WERI-Rb-1 (cell line): ENCODE data around the gene UGT1A7.
"Not testable (repeated sequence)": the region's sequence is repeated elsewhere in the genome, so short reads cannot be mapped to it uniquely, and the experiment has no call there.

Experiments
- DNase-seq: peaks from one replicate; pipeline ENCODE4 v3.0.0-alpha.2; 2020
- H3K27ac ChIP-seq: fragments of 250-450 bp; sonication (Bioruptor Pico); 2 replicates; pipeline ENCODE4 v1.5.1; 2020; ENCODE audit warnings: mild to moderate bottlenecking, moderate library complexity
- H3K27me3 ChIP-seq: fragments of 250-450 bp; sonication (Bioruptor Pico); 2 replicates; pipeline ENCODE4 v1.5.1; 2021; ENCODE audit warnings: mild to moderate bottlenecking, low read depth, moderate library complexity; ENCODE audit not compliant: insufficient read depth, severe bottlenecking
- H3K36me3 ChIP-seq: fragments of 250-450 bp; sonication (Bioruptor Pico); 2 replicates; pipeline ENCODE4 v1.5.1; 2020; ENCODE audit warnings: mild to moderate bottlenecking, moderate library complexity
- H3K4me3 ChIP-seq: 2 replicates; pipeline ENCODE4 v1.5.1; 2011; ENCODE audit warnings: low read depth, mild to moderate bottlenecking, control low read depth, low read length
- H3K9me3 ChIP-seq: fragments of 250-450 bp; sonication (Bioruptor Pico); 2 replicates; pipeline ENCODE4 v1.5.1; 2021; ENCODE audit warnings: mild to moderate bottlenecking, moderate library complexity; ENCODE audit not compliant: severe bottlenecking
- CTCF ChIP-seq: IDR thresholded peaks from 2 replicates; pipeline ENCODE4 v1.5.1; 2011; ENCODE audit warnings: low read depth, mild to moderate bottlenecking, control low read depth, inconsistent platforms, low read length

The UGT1A7 gene

GRCh38 chr2:233681521-233682099 is at the start of gene UGT1A7:
Gene UGT1A7 (plus strand): TSS chr2:233681901. CDS start chr2:233681938, 37 bp downstream.
- no peaks in the 10 kb centered on the region for H3K9me3 ChIP-seq
- DNase-seq: no peak
- H3K27me3 ChIP-seq: no peaks in the 10 kb centered on the region
- H3K27ac ChIP-seq: no peak within 1 kb of the TSS
- H3K36me3 ChIP-seq: no peaks in the 10 kb centered on the region
- H3K4me3 ChIP-seq: no peak within 1 kb of the TSS
- TF ChIP-seq CTCF: no peak

GRCh38 chr2:233636306-233636705 is 45.4 kb upstream of the UGT1A7 start, which contains the start of gene UGT1A10:
Gene UGT1A10 (plus strand): TSS chr2:233636448. CDS start chr2:233636523, 75 bp downstream.
- H3K27me3 ChIP-seq, H3K9me3 ChIP-seq, H3K27ac ChIP-seq, H3K4me3 ChIP-seq, H3K36me3 ChIP-seq, DNase-seq: not testable (repeated sequence)

- Histone ChIP-seq H3K4me3 (no peak overlapping the region), H3K36me3 (no peaks in the 10 kb centered on the region), H3K9me3 (peaks cover 4% of the 10 kb centered on the region), H3K27ac (no peak overlapping the region), H3K27me3 (no peaks in the 10 kb centered on the region)
- TF ChIP-seq CTCF: no peak
- peak; percentile 14 for DNase-seq
Observed at GRCh38 chr2:233638836-233639235, 42.9 kb upstream of the UGT1A7 start.

- H3K36me3 ChIP-seq: no peaks in the 10 kb centered on the region
Observed at GRCh38 chr2:233639860-233640259, 41.8 kb upstream of the UGT1A7 start.

GRCh38 chr2:233643128-233643527 is 38.6 kb upstream of the UGT1A7 start:
- DNase-seq: peak; percentile 13
- peak; percentile 41 for TF ChIP-seq CTCF

More at GRCh38 chr2:233639860-233640259, 41.8 kb upstream of the UGT1A7 start:
- no peak for DNase-seq
- no peak overlapping the region for H3K27ac ChIP-seq
- H3K9me3 ChIP-seq: peaks cover 4% of the 10 kb centered on the region
- TF ChIP-seq CTCF: no peak
- no peaks in the 10 kb centered on the region for H3K27me3 ChIP-seq
- no peak overlapping the region for H3K4me3 ChIP-seq

GRCh38 chr2:233646033-233646432 is 35.7 kb upstream of the UGT1A7 start:
- not testable (repeated sequence) for DNase-seq, H3K36me3 ChIP-seq, H3K27ac ChIP-seq, H3K4me3 ChIP-seq, H3K27me3 ChIP-seq
- peaks cover 12% of the 10 kb centered on the region for H3K9me3 ChIP-seq

More at GRCh38 chr2:233643128-233643527, 38.6 kb upstream of the UGT1A7 start:
- no peak overlapping the region for H3K4me3 ChIP-seq
- H3K27me3 ChIP-seq: no peaks in the 10 kb centered on the region
- H3K36me3 ChIP-seq: no peaks in the 10 kb centered on the region
- peaks cover 12% of the 10 kb centered on the region for H3K9me3 ChIP-seq
- no peak overlapping the region for H3K27ac ChIP-seq

- H3K4me3 ChIP-seq: no peak overlapping the region
- peaks cover 3% of the 10 kb centered on the region for H3K9me3 ChIP-seq
- TF ChIP-seq CTCF: no peak
- H3K27ac ChIP-seq: no peak overlapping the region
- DNase-seq: no peak
- no peaks in the 10 kb centered on the region for H3K36me3 ChIP-seq
- no peaks in the 10 kb centered on the region for H3K27me3 ChIP-seq
Observed at GRCh38 chr2:233650981-233651380, 30.7 kb upstream of the UGT1A7 start.
